ES-I3 (cell line): ENCODE data around the gene AZIN2.
A peak's percentile ranks its signal among the peaks of the same experiment; 100 is the strongest.
"Not testable (repeated sequence)": the region's sequence is repeated elsewhere in the genome, so short reads cannot be mapped to it uniquely, and the experiment has no call there.

Experiments used
- H3K36me3 ChIP-seq: 2 replicates; pipeline ENCODE4 v1.6.1; 2013; ENCODE audit warnings: mild to moderate bottlenecking, low read length, control low read depth, moderate library complexity; ENCODE audit not compliant: insufficient read depth
- H3K4me1 ChIP-seq: 2 replicates; pipeline ENCODE4 v1.6.1; 2013; ENCODE audit warnings: mild to moderate bottlenecking, control low read depth, low read length; ENCODE audit not compliant: insufficient read depth
- H3K9ac ChIP-seq: 2 replicates; pipeline ENCODE4 v1.6.1; 2013; ENCODE audit warnings: low read depth, mild to moderate bottlenecking, low read length, moderate library complexity
- H3K9me3 ChIP-seq: 2 replicates; pipeline ENCODE4 v1.6.1; 2013; ENCODE audit warnings: mild to moderate bottlenecking, low read length, moderate library complexity; ENCODE audit not compliant: control insufficient read depth, insufficient read depth

Gene AZIN2

GRCh38 chr1:33080885-33081553, at the start of gene AZIN2:
TSS of gene AZIN2 (plus strand) at chr1:33081153. CDS start at chr1:33082250, 1,097 bp downstream.
- H3K9me3 ChIP-seq, result no peaks in the 10 kb centered on the region
- no peaks in the 10 kb centered on the region for H3K36me3 ChIP-seq
- 0 out of 2 replicates have a peak, but pooled peaks cover 4% of the 10 kb centered on the region for H3K4me1 ChIP-seq
- H3K9ac ChIP-seq, result peak within 1 kb of the TSS; percentile 59; the same call in 1 of the 2 replicates

- H3K9me3 ChIP-seq, result no peaks in the 10 kb centered on the region
- H3K4me1 ChIP-seq, result peaks cover 4% of the 10 kb centered on the region
- 0 out of 2 replicates have a peak, but pooled peaks cover 6% of the 10 kb centered on the region for H3K36me3 ChIP-seq
- no peak overlapping the region for H3K9ac ChIP-seq
These were observed 49.4 kb upstream of the AZIN2 start for GRCh38 chr1:33031506-33031905.

DNA sequence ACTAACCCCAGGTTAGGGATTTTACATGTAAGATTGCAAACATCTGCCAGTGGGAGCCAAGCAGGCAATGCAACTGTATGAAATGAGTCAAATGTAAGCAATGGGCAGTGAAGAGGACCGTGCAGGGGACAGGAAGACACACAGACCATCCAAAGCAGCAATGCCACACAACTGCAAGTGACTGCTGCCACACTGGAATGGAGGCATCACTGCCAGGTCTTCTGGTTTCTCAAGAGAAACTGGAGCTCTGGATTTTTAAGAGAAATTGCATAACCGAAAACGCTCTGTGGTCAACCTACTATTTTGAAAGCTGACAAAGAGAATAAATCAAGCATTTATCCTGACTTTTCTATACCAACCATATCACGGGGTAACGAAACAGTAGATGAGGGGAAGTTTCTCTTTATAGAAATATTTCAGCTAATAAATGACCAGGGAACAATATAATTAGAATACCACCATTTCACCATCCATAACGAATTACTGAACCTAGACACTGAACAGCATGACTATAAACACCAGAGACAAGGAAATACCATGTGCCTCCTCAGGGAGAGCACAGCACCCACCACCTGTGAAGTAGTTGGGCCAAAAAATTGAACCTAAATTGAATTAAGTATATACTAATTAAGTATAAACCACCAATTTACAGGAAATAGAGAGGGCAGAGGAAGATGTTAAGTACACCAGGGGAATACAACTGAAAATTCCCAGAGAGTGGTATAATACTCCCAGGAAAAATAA, 48.7 kb upstream of the AZIN2 start:
- H3K4me1 ChIP-seq, result peaks cover 4% of the 10 kb centered on the region
- H3K9ac ChIP-seq, result no peak overlapping the region
- 0 out of 2 replicates have a peak, but pooled peaks cover 6% of the 10 kb centered on the region for H3K36me3 ChIP-seq
- H3K9me3 ChIP-seq, result no peaks in the 10 kb centered on the region

GRCh38 chr1:33036051-33036525, 44.9 kb upstream of the AZIN2 start:
- peak overlapping the region; percentile 77 for H3K9ac ChIP-seq
- H3K36me3 ChIP-seq, result 0 out of 2 replicates have a peak, but pooled peaks cover 6% of the 10 kb centered on the region
- peaks cover 4% of the 10 kb centered on the region for H3K4me1 ChIP-seq
- H3K9me3 ChIP-seq, result no peaks in the 10 kb centered on the region

DNA sequence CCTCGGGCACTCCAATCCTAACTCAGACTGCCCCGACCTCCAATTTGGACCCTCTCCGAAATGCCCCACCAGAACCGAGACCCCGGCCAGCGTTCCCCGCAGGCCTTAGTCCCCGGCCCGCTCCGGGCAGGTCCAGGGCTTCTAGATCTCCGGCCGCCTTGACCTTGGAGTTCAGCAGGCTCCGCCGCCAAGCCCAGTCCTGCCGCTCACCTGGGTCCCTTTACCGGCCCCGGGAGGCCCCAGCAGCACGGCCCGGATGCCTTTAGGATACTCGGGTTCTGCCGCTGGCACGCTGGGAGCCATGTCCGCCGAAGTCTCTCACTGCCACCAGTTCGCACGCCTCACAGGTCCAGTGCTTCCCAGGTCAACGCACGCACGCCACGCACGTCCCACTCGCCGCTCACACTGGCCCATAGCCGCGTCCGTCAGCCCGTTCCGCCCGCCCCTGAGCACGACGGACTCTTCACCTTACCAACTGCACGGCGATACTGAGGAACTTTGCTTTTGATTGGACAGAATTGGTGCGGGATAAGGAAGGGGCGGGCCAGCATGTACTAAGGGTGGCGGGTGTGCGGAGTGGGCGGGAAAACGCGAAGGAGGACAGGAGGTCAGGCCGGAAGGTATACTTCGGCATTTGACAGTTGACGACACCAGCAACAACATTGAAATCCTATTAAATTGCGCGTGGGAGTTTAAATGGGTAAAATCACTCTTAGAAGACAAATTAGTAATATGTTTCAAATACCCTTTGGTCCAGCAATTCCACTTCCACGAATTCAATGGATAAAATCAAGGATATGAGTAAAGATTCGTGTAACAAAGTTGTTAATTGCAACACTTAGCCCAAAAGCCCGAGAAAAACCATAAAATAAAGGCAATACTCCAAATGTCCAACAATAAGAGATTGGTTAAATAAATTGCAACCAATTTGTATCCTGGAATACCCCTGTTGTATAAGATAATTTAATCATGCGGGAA, 44.1 kb upstream of the AZIN2 start, which contains the start of gene AK2:
AK2 (minus strand) TSS at position 358 of the 978 bp plus-strand sequence; CDS start at position 303, 55 bp downstream.
- Histone ChIP-seq H3K4me1 (peaks cover 4% of the 10 kb centered on the region), H3K9me3 (no peaks in the 10 kb centered on the region), H3K36me3 (0 out of 2 replicates have a peak, but pooled peaks cover 6% of the 10 kb centered on the region), H3K9ac (peak within 1 kb of the TSS; percentile 77)

- Histone ChIP-seq H3K9ac (no peak overlapping the region), H3K4me1 (peaks cover 4% of the 10 kb centered on the region)
These were observed 41.1 kb upstream of the AZIN2 start for GRCh38 chr1:33039840-33040239.

DNA sequence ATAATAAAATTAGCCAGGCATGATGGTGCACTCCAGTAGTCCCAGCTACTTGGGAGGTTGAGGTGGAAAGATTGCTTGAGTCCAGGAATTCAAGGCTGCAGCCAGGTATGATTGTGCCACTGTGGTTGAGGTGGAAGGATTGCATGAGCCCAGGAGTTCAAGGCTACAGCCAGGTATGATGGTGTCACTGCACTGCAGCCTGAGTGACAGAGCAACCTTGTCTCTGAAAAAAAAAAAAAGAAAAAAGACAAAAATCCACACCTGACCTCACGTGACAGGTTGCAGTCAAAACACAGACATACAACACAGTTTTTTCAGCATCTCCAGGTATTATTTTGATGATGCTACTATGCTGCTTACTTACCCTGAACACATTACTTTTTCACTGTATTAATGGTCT, 39.9 kb upstream of the AZIN2 start:
- Histone ChIP-seq H3K36me3 (no peaks in the 10 kb centered on the region), H3K4me1 (no peaks in the 10 kb centered on the region; the same call in 1 of the 2 replicates), H3K9ac (no peak overlapping the region), H3K9me3 (no peaks in the 10 kb centered on the region)

More at GRCh38 chr1:33039840-33040239, 41.1 kb upstream of the AZIN2 start:
- Histone ChIP-seq H3K36me3 (no peaks in the 10 kb centered on the region), H3K9me3 (no peaks in the 10 kb centered on the region)

DNA sequence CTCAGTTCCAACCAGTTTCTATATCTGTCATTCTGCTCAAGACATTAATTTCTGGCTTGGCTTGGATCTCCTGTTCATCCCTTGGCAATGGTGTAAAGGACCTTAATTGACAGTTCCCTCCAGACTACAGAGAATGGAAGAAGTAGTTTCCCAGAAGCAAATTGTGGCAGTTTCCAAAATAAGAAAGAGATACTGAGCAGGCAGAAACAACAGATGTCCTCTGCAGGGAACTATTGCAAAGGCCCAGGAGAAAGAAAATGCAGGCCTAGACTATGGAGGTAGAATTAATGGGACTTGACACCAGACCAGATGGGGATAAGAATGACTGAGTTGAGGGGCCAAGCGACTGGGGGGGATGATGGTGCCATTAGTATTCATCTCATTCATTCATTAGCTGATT, 38.1 kb upstream of the AZIN2 start:
- Histone ChIP-seq H3K4me1 (no peaks in the 10 kb centered on the region), H3K9me3 (no peaks in the 10 kb centered on the region), H3K36me3 (no peaks in the 10 kb centered on the region), H3K9ac (no peak overlapping the region)

GRCh38 chr1:33043267-33044092, 37.5 kb upstream of the AZIN2 start:
- Histone ChIP-seq H3K9ac (no peak overlapping the region), H3K9me3 (no peaks in the 10 kb centered on the region), H3K4me1 (no peaks in the 10 kb centered on the region), H3K36me3 (no peaks in the 10 kb centered on the region)

- Histone ChIP-seq H3K36me3 (no peaks in the 10 kb centered on the region), H3K9ac (no peak overlapping the region), H3K9me3 (no peaks in the 10 kb centered on the region; the same call in 1 of the 2 replicates), H3K4me1 (no peaks in the 10 kb centered on the region)
These were observed 35.7 kb upstream of the AZIN2 start for GRCh38 chr1:33045246-33045645.

GRCh38 chr1:33045814-33046213, 35.1 kb upstream of the AZIN2 start:
- Histone ChIP-seq H3K36me3 (no peaks in the 10 kb centered on the region), H3K9ac (no peak overlapping the region), H3K9me3 (peaks cover 3% of the 10 kb centered on the region), H3K4me1 (no peaks in the 10 kb centered on the region)

- H3K36me3 ChIP-seq, H3K4me1 ChIP-seq, H3K9me3 ChIP-seq, H3K9ac ChIP-seq: not testable (repeated sequence)
These were observed 34.7 kb upstream of the AZIN2 start for GRCh38 chr1:33046234-33046633.

DNA sequence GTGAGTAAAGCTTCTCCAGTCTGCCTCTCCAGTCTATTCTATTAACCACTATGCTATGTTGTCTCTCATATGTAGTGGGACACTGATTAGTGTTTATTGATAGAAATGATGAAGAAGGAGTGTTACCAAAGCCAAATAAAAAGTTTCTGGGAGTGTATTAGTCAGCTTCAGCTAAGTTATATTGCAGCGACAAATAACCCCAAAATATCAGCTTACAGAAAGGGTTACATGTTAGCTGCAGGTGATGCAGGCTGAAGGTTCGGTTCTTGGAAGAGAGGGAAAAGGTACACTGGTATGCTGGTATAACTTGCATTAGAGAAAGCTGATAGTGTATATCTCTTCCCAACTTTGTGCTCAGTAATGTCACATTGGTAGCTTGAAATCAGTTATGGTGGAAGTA, 33.7 kb upstream of the AZIN2 start:
- Histone ChIP-seq H3K36me3 (no peaks in the 10 kb centered on the region), H3K9me3 (peaks cover 3% of the 10 kb centered on the region), H3K9ac (no peak overlapping the region), H3K4me1 (no peaks in the 10 kb centered on the region)
